NCI-H226 (cell line): ENCODE measurements around the gene NAPG.
"Not testable (repeated sequence)": the region's sequence is repeated elsewhere in the genome, so short reads cannot be mapped to it uniquely, and the experiment has no call there.

Source experiments
- DNase-seq: peaks from one replicate; pipeline ENCODE4 v3.0.0-alpha.2; 2015

Gene NAPG

DNA sequence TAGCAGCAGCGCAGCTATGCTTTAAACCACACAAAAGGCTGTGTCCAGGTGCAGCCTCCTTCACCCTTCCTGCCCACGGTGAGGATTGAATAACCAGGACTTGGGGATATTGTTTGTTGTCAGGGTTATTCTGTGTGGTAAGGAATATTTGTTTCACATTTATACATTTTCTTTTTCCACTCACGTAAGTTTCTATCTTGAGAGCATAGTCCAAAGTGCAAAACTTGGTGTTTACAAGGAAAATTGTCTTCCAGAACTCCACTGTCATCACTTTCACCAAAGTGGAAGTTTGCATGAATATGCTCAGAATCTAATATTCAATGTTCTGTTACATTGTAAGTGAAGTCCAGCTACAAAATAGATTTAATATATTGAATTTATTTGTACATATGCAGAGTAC is 26.4 kb downstream of the NAPG start:
- DNase-seq, result no peak

DNA sequence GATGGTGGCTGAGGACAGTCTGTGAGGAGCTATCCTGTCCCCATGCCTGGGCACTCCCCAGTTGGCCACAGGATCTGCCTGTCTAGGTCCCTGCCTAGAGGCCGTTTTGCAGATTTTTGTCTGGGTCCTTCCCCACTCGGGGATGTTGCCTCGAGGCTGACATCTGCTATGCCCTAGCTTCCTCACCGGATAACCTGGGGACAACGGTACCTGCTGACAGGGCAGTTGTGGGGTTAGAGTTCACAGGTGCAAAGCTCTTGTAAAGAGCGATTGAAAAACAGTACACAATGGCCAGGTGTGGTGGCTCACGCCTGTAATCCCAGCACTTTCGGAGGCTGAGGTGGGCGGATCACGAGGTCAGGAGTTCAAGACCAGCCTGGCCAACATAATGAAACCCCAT is 30.4 kb downstream of the NAPG start:
- not testable (repeated sequence) for DNase-seq

GRCh38 chr18:10557085-10557677 is 31.4 kb downstream of the NAPG start:
- no peak for DNase-seq

DNA sequence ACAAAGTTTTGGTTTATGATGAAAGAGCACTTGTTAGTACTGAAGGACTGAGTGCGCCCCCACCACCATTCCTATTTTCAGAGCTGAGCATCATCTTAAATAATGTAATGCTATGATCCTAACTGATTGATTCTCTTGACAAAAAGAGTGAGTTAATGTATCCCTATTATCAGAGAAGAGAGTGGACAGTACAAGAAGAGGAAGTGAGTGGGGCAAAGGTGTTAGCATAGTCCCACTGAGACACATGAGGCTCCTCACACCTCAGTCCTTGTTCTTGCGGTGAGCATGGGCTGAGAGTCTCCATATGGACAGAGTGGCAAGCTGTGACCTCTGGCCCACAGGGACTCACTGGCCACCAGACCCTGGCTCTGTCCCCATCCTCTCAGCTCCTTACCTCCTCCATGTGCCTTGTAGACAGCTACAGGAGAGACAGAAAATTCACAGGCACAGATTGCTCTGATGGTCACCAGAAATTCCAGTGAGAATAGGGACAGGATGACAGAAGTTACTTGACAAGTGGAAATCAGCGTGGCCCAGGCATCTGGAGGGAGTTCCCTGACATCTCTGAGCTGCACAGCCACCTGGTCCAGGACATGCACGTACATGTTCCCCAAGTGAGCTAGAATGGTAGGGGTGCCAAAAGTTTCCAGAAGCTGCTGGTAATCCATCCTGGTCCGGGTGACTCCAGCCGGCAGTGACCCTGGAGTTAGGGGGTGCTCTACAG is 32.6 kb downstream of the NAPG start:
- no peak for DNase-seq

DNA sequence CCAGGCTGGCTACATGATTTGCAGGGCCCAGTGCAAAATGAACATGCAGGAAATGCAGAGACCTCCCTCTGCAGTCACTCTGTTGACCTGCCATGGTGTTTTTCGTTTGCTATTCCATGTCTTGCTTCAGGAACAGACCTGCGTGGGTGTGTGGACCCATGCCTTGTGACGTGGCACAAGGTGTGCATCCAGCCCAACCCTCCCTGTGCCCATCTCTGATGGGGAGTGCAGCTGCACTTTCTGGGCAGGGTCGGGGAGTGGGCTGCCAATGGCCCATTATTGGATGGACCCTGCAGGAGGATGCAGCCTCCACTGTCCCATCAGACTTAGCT is 33.1 kb downstream of the NAPG start:
- DNase-seq, result no peak

GRCh38 chr18:10559553-10560451 is 34.0 kb downstream of the NAPG start:
- no peak for DNase-seq

GRCh38 chr18:10560452-10561045 is 34.7 kb downstream of the NAPG start:
- peak; percentile 13 for DNase-seq

- no peak for DNase-seq
Observed at GRCh38 chr18:10562773-10563160, 36.9 kb downstream of the NAPG start.

DNA sequence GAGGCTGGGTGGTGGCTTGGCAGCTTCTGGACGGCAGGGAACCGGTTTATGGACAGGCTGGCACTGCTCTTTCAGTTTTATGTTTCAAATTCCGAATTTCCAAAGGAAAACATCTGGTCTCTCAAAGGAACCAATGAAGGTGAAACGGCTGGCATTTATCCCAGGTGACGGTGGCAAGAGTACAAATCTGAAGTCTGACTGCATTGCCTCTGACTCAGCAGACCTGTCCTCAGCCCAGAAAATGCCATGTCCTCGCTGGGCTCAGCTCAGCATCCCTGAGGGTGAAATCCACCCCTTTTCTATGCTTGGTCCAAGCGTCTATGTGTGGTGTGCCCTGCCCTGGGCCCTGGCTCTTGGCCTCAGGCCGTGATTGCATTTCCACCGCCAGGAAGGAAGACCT is 38.1 kb downstream of the NAPG start:
- DNase-seq, result no peak

GRCh38 chr18:10564975-10565773 is 39.3 kb downstream of the NAPG start:
- no peak for DNase-seq

DNA sequence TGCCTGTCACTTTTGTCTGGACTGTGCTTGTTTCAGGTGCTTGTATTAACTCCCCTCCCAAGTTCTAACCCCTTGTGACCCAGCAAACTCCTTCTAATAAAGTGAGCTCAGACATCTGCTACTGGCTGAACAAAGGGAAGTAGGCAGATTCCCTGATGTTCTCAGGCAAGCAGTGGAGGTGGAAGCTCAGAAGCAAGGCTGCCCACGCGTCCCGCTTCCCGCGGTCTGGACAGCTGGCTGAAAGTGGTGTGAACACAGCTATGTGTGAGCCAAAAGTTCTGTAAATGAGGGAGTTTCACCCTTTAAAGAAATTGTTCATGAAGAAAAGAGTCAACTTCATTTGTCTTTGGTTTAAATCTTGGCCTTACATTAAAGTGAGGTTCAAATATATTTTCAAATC is 40.0 kb downstream of the NAPG start:
- no peak for DNase-seq

GRCh38 chr18:10566390-10566789 is 40.6 kb downstream of the NAPG start:
- DNase-seq, result no peak

- not testable (repeated sequence) for DNase-seq
Observed at GRCh38 chr18:10569941-10570340, 44.1 kb downstream of the NAPG start.

DNA sequence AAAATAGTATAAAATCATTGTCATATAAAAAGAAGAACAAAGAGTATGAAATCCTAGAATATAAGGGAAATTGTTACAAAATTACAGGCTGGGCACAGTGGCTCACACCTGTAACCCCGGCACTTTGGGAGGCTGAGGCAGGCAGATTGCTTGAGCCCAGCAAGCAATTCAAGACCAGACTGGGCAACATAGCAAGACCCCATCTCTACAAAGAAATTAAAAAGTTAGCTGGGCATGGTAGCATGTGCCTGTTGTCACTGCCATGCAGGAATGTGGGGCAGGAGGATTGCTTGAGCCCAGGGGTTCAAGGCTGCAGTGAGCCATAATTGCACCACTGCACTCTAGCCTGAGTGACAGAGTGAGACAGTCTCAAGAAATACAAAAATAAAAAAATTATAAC is 44.8 kb downstream of the NAPG start:
- no peak for DNase-seq

DNA sequence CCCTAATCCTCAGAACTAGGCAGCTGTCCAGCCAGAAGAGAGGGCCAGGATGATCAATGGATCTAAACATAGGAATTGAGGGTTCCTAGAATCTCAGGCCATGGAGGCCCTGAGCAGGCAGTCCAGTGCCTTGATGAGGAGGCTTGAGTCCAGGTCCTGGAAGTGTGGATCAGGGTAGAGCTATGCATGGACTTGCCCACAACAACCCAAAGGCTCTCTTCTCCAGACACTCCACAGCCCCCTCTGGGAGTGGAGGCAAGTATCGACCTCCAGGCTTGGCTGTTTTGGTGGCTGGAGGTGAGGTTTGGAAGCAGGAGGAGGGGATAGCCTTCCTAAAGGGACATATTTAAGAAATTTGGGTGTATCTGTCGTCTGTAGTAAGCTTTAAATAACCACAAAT is 45.7 kb downstream of the NAPG start:
- DNase-seq, result no peak

DNA sequence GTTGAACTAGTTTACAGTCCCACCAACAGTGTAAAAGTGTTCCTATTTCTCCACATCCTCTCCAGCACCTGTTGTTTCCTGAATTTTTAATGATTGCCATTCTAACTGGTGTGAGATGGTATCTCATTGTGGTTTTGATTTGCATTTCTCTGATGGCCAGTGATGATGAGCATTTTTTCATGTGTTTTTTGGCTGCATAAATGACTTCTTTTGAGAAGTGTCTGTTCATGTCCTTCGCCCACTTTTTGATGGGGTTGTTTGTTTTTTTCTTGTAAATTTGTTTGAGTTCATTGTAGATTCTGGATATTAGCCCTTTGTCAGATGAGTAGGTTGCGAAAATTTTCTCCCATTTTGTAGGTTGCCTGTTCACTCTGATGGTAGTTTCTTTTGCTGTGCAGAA is 47.4 kb downstream of the NAPG start:
- DNase-seq, result not testable (repeated sequence)

- not testable (repeated sequence) for DNase-seq
Observed at GRCh38 chr18:10574412-10574811, 48.6 kb downstream of the NAPG start.

DNA sequence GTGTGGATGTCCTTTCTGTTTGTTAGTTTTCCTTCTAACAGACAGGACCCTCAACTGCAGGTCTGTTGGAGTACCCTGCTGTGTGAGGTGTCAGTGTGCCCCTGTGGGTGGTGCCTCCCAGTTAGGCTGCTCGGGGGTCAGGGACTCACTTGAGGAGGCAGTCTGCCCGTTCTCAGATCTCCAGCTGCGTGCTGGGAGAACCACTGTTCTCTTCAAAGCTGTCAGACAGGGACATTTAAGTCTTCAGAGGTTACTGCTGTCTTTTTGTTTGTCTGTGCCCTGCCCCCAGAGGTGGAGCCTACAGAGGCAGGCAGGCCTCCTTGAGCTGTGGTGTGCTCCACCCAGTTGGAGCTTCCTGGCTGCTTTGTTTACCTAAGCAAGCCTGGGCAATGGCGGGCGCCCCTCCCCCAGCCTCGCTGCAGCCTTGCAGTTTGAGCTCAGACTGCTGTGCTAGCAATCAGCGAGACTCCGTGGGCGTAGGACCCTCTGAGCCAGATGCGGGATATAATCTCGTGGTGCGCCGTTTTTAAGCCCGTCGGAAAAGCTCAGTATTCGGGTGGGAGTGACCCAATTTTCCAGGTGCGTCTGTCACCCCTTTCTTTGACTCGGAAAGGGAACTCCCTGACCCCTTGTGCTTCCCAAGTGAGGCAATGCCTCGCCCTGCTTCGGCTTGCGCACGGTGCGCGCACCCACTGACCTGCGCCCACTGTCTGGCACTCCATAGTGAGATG is 52.2 kb downstream of the NAPG start:
- not testable (repeated sequence) for DNase-seq

DNA sequence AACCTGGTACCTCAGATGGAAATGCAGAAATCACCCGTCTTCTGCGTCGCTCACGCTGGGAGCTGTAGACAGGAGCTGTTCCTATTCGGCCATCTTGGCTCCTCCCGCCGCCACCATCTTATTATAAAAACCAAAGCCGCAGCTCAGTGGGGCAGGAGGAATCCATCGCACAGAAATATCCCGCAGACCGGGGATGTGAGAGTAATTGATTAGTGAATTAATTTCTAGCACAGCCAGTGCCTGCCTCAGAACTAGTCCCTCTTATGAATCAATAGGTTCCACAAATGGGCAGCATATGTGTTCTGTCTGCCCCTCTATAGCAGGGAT is 52.7 kb downstream of the NAPG start:
- DNase-seq, result not testable (repeated sequence)

GRCh38 chr18:10579079-10579867 is 53.4 kb downstream of the NAPG start:
- no peak for DNase-seq

GRCh38 chr18:10580215-10580614 is 54.4 kb downstream of the NAPG start:
- DNase-seq, result no peak
